Nephron (organoid): ENCODE measurements around the gene ARRB1.
"Not testable (repeated sequence)": the region's sequence is repeated elsewhere in the genome, so short reads cannot be mapped to it uniquely, and the experiment has no call there.

Experiments used
- H3K27ac Mint-ChIP-seq, 3 experiments: 2 replicates each; pipeline ENCODE4 v1.8.0; 2020; ENCODE audit warnings: mixed read lengths in 3 of 3, mild to moderate bottlenecking in 2 of 3, moderate library complexity in 1 of 3
- H3K27me3 Mint-ChIP-seq: 2 replicates; pipeline ENCODE4 v1.8.0; 2021; ENCODE audit warnings: low read depth, mild to moderate bottlenecking, moderate library complexity, mixed read lengths
- H3K36me3 Mint-ChIP-seq: 2 replicates; pipeline ENCODE4 v1.8.0; 2020; ENCODE audit warnings: low read depth, mixed read lengths
- H3K4me1 Mint-ChIP-seq: 2 replicates; pipeline ENCODE4 v1.8.0; 2020; ENCODE audit warnings: mixed read lengths
- H3K4me3 Mint-ChIP-seq, 3 experiments: 2 replicates each; pipeline ENCODE4 v1.8.0; 2020; ENCODE audit warnings: mild to moderate bottlenecking in 3 of 3, mixed read lengths in 3 of 3, moderate library complexity in 2 of 3
- H3K9me3 Mint-ChIP-seq: 2 replicates; pipeline ENCODE4 v1.8.0; 2020; ENCODE audit warnings: mixed read lengths
- CTCF ChIP-seq, 3 experiments: fragments of 200-600 bp; sonication (generic); IDR thresholded peaks; one replicate each; pipeline ENCODE4 v1.5.0; 2021; ENCODE audit warnings: antibody characterized with exemption in 3 of 3; ENCODE audit not compliant: unreplicated experiment in 3 of 3

ARRB1 gene

GRCh38 chr11:75384438-75385080, 33.1 kb upstream of the ARRB1 start:
- peaks cover 5% of the 10 kb centered on the region for H3K27me3 Mint-ChIP-seq
- TF ChIP-seq CTCF (IDR thresholded peaks at IDR 0.05; ENCODE audit: unreplicated experiment in 3 of 3) = peak; percentile 97 to 99 (median 98)
- peak overlapping the region in 1 of 3 experiments; percentile 57 for H3K4me3 Mint-ChIP-seq
- H3K9me3 Mint-ChIP-seq = no peaks in the 10 kb centered on the region
- no peaks in the 10 kb centered on the region for H3K36me3 Mint-ChIP-seq
- H3K27ac Mint-ChIP-seq = peak overlapping the region in 1 of 3 experiments; percentile 48
- H3K4me1 Mint-ChIP-seq = peaks cover 6% of the 10 kb centered on the region

GRCh38 chr11:75383246-75383645, 31.8 kb upstream of the ARRB1 start:
- no peak for TF ChIP-seq CTCF (IDR thresholded peaks at IDR 0.05; ENCODE audit: unreplicated experiment in 3 of 3)
- Mint-ChIP-seq H3K27ac (no peak overlapping the region), H3K9me3 (no peaks in the 10 kb centered on the region), H3K27me3 (peaks cover 5% of the 10 kb centered on the region), H3K4me3 (no peak overlapping the region), H3K4me1 (peaks cover 6% of the 10 kb centered on the region), H3K36me3 (no peaks in the 10 kb centered on the region)

GRCh38 chr11:75380716-75381420, 29.4 kb upstream of the ARRB1 start:
- Mint-ChIP-seq H3K4me3 (no peak overlapping the region), H3K27ac (peak overlapping the region in 2 of 3 experiments; percentile 31 to 45), H3K27me3 (peaks cover 5% of the 10 kb centered on the region), H3K36me3 (no peaks in the 10 kb centered on the region), H3K9me3 (no peaks in the 10 kb centered on the region), H3K4me1 (peaks cover 6% of the 10 kb centered on the region)
- TF ChIP-seq CTCF (IDR thresholded peaks at IDR 0.05; ENCODE audit: unreplicated experiment in 3 of 3) = no peak

- no peak overlapping the region for H3K27ac Mint-ChIP-seq
- H3K9me3 Mint-ChIP-seq = no peaks in the 10 kb centered on the region
These were observed 28.8 kb upstream of the ARRB1 start for GRCh38 chr11:75380245-75380644.

GRCh38 chr11:75378776-75379175, 27.3 kb upstream of the ARRB1 start:
- not testable (repeated sequence) for H3K4me3 Mint-ChIP-seq, H3K9me3 Mint-ChIP-seq, H3K27ac Mint-ChIP-seq, H3K36me3 Mint-ChIP-seq, H3K27me3 Mint-ChIP-seq, H3K4me1 Mint-ChIP-seq

More at GRCh38 chr11:75380245-75380644, 28.8 kb upstream of the ARRB1 start:
- Mint-ChIP-seq H3K36me3 (no peaks in the 10 kb centered on the region), H3K4me3 (no peak overlapping the region), H3K27me3 (peaks cover 5% of the 10 kb centered on the region), H3K4me1 (peaks cover 6% of the 10 kb centered on the region)
- no peak for TF ChIP-seq CTCF (IDR thresholded peaks at IDR 0.05; ENCODE audit: unreplicated experiment in 3 of 3)

GRCh38 chr11:75376175-75376574, 24.7 kb upstream of the ARRB1 start:
- peaks cover 3% of the 10 kb centered on the region for H3K27me3 Mint-ChIP-seq
- H3K4me1 Mint-ChIP-seq = peaks cover 11% of the 10 kb centered on the region
- H3K27ac Mint-ChIP-seq = no peak overlapping the region
- no peak overlapping the region for H3K4me3 Mint-ChIP-seq
- H3K9me3 Mint-ChIP-seq = no peaks in the 10 kb centered on the region
- no peak for TF ChIP-seq CTCF (IDR thresholded peaks at IDR 0.05; ENCODE audit: unreplicated experiment in 3 of 3)
- H3K36me3 Mint-ChIP-seq = no peaks in the 10 kb centered on the region
